Sciatic nerve (tissue), 2 donors: ENCODE results near the gene GLI3. TPM values are rescaled to one million over a fixed set of nuclear protein-coding genes. Genes with fewer than 3 reads are reported as not detected.
A peak's percentile ranks its signal among the peaks of the same experiment; 100 is the strongest.

Experiments
- ATAC-seq: fragments of 200-7000 bp; cut with Tn5 transposase; one replicate; pipeline ENCODE4 v1.9.1; 2020; ENCODE audit warnings: mild to moderate bottlenecking, moderate library complexity
- DNase-seq: peaks from one replicate; pipeline ENCODE4 v3.0.0-alpha.2; 2020; ENCODE audit warnings: low spot score
- intact Hi-C: fragments of 100-400 bp; cut with DNase I; formaldehyde crosslinking; loops from one replicate; pipeline ENCODE4 v1.14.2; 2022
- total RNA-seq: library from RNA; stranded (reverse); fragmentation: NEBNext Ultra II Directional; extraction: Animal tissue kit (Norgen Biotek cat#: 25700); gene quantifications from one replicate; pipeline ENCODE4 v1.2.1, GENCODE V29; 2021
- donor health status: DM: no; HTN: no; CAD: no.
- donor health status: DM: no; HTN: no; CAD: no.

GLI3 gene
- total RNA-seq, 1 donor from 2014 or later: 33.8 TPM

GRCh38 chr7:42126475-42127231 is 110.4 kb downstream of the GLI3 start:
- DNase-seq: no peak
- ATAC-seq: no peak
- intact Hi-C loops: no loop called here

DNA sequence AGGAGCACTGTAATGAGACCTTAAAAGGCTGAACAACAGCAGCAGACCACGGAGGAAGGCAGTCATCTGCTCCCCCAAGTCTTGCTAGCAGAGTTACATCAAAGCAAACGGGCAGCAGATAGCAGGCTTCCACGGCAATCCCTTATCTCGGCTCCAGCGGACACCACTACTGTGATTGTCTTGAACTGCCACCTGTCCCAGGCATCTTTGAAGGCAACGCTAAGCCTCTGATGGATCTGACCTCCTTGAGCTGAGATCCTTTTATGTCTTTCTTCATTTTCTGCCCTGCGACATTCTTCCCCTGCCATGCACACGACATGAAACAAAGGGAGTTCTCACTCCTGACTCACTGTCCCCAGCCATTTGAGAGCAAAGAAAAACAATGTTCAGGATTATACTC is 111.7 kb downstream of the GLI3 start:
- DNase-seq (no peak), ATAC-seq (no peak)
- intact Hi-C loops: no loop called here

DNA sequence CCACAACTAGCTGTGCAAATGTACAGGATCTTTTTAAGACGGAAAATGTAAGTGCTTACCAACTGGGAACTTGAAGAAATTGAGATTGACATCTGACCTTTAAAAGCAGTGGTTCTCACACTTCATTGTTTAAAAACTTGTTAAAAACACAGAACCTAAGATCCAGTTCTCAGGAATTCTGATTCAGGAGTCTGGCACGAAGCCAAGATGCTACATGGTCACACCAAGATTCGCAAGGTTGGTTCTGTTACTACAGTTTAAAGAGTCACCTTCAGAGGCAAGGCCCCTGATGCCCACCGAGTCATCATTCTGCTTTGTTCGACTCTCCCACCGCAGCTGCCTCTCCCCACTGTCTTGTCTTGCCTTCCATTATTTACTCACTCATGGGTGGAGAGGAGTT is 113.3 kb downstream of the GLI3 start:
- intact Hi-C loops: no loop called here
- ATAC-seq (no peak), DNase-seq (no peak)

- intact Hi-C loops: no loop called here
- DNase-seq (no peak), ATAC-seq (no peak)
Measured at GRCh38 chr7:42120191-42120590, 116.8 kb downstream of the GLI3 start.

DNA sequence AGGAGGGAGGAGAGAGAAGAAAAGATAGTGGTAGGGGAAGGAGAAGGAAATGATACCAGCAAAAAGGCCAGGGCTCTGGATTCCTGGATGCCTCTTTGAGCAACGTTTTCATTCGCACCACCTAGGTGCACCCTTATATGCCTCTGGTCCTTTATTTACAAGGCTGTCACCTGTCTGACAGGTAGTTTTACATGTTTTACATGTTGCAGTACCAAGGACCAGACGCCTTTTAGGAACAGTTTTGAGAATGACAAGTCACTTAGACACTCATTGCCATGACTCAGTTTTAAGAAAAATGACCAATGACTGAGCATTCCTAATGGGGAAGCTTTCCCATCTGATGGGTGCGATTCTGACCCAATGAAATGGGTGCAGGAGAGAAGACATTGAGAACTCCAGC is 119.8 kb downstream of the GLI3 start:
- no peak for ATAC-seq
- intact Hi-C loops: no loop called here
- no peak for DNase-seq

- DNase-seq (no peak), ATAC-seq (no peak)
- intact Hi-C loops: no loop called here
Measured at GRCh38 chr7:42115795-42116194, 121.2 kb downstream of the GLI3 start.

DNA sequence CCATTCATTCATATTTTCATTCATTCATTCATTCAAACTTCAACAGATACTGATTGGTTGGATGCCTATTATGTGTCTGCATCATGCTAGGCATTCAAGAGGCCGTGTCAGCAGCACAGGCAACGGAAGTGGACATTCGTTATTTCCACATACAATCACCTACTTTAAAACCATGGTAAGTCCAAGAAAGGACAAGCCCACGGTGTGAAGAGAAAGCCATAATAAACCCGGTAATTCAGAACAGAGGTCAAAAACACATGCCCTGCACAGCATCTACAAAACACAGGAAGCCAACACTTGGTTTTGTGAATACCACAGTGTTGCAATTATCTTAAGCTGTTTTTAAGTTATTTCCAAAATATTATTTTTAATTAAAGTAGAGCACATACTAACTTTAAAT is 126.7 kb downstream of the GLI3 start:
- intact Hi-C loops: no loop called here
- DNase-seq: no peak
- ATAC-seq: no peak

GRCh38 chr7:42108803-42109528 is 128.0 kb downstream of the GLI3 start:
- intact Hi-C loops: no loop called here
- ATAC-seq (no peak), DNase-seq (no peak)

GRCh38 chr7:42107484-42108240 is 129.3 kb downstream of the GLI3 start:
- ATAC-seq: peak; percentile 51
- intact Hi-C loops: no loop called here
- no peak for DNase-seq

DNA sequence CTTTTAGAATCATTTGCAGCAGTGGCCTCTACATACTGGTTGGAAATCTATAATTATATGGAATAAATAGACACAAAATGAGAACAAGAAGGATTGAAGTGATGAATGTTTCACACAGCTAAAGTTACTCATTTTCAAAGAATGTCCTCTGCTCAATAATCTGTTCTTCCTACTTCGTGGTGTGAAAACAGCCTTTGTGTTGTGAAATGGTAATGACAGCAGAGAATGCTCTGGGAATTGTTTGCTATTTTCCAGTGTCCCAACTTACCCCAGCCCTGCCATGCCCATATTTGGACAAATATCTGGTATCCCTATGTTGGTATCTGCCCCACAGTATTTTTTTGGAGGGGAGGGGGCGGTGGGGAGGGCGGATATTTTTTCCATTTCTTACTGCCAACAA is 130.4 kb downstream of the GLI3 start:
- ATAC-seq (peak; percentile 40), DNase-seq (no peak)
- intact Hi-C loops: no loop called here

DNA sequence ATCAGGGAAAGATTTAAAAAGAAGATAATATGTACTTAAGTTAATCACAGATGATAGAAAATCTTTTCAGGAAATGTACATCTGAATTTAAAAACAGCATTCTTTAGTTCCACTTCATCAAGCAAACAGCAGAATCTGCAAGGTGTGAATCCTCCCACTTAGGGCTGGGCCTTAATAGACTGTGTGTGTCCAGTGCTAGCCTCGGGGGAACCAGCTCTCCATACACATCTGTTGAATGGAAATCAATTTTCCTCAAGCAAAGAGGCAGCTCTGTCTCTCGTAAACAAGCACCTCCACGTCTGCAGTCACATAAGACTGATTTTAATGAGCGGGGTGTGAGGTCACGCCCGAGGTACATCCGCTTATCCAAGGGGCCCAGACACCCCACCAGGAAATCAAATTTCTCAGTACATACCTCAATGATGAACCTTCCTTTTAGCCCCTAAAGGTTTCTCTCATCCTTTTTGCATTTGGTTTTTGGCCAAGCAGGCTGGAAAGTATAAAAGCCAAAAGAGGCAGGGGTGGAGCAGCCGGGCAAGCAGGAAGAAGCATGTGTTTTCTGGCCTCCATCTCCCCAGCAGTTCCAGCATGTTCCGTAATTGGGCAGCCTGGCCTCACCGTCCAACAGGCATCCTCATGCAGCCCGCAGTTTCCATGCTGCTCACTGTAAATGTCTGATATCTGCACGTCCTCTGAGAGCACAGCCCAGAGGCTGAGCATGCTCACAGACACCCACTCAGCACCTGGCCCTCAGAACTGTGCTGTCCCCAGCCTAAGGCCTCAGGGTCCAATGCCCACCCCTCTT is 131.3 kb downstream of the GLI3 start:
- intact Hi-C loops: no loop called here
- no peak for DNase-seq

DNA sequence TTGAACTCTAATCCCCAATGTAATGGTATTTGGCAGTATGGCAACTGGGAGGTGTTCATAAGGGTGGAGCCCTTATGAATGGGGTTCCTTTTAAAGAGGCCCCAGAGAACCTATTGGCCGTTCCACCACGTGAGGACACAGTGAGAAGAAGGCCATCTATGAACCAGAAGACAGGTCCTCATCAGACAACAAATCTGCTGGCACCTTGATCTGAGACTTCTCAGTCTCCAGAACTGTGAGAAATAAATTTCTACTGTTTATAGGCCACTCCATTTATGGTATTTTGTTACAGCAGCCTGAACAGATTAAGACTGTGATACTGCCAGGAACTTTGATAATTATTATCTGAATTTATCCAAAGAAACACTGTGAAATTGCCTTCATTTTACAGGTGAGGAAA is 132.3 kb downstream of the GLI3 start:
- no peak for DNase-seq
- ATAC-seq: no peak
- intact Hi-C loops: no loop called here

More for the DNA sequence above, 131.3 kb downstream of the GLI3 start:
- ATAC-seq: peak; percentile 43

DNA sequence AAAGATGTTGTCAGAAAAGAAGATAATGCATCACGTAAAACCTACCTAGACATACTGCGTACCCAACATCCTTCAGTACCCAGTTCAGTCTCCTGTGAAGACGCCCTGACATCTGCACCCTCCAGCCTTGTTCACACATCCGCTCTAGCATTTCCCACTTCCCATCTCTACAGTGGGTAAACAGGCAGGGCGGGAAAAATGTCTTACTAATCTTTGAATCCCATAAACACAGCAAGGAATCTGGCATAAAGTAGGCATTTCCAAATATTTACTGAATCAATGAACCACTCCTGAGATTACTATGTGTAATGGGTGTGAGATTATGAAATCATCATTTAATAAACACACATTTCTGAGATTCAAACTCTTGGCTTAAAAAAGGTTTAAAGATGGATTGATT is 132.8 kb downstream of the GLI3 start:
- DNase-seq (no peak), ATAC-seq (peak; percentile 12)
- intact Hi-C loops: no loop called here

GRCh38 chr7:42103456-42103855 is 133.6 kb downstream of the GLI3 start:
- intact Hi-C loops: no loop called here
- ATAC-seq (no peak), DNase-seq (no peak)

GRCh38 chr7:42103020-42103419 is 134.0 kb downstream of the GLI3 start:
- no peak for DNase-seq
- intact Hi-C loops: no loop called here
- ATAC-seq: no peak

GRCh38 chr7:42102301-42102700 is 134.7 kb downstream of the GLI3 start:
- no peak for DNase-seq
- ATAC-seq: no peak
- intact Hi-C loops: no loop called here

GRCh38 chr7:42100156-42100508 is 136.9 kb downstream of the GLI3 start:
- intact Hi-C loops: no loop called here
- no peak for ATAC-seq

GRCh38 chr7:42099470-42100155 is 137.4 kb downstream of the GLI3 start:
- intact Hi-C loops: no loop called here
- no peak for ATAC-seq

More at GRCh38 chr7:42100156-42100508, 136.9 kb downstream of the GLI3 start:
- no peak for DNase-seq

GRCh38 chr7:42099066-42099465 is 137.9 kb downstream of the GLI3 start:
- no peak for DNase-seq
- ATAC-seq: no peak
- intact Hi-C loops: no loop called here

More at GRCh38 chr7:42099470-42100155, 137.4 kb downstream of the GLI3 start:
- no peak for DNase-seq
